WTC11 (cell line): ENCODE data around the gene TEX36. TPM values are rescaled to one million over a fixed set of nuclear protein-coding genes. Genes with fewer than 3 reads are reported as not detected.

Experiments
- CBFB ChIP-seq: sonication (generic); formaldehyde crosslinking; IDR thresholded peaks from 2 replicates; pipeline ENCODE4 v1.8.1; 2022; ENCODE audit warnings: mild to moderate bottlenecking, low read depth, missing genetic modification reagents
- E2F5 ChIP-seq: sonication (generic); formaldehyde crosslinking; IDR thresholded peaks from 2 replicates; pipeline ENCODE4 v1.8.1; 2022; ENCODE audit warnings: mild to moderate bottlenecking, moderate library complexity, missing genetic modification reagents
- ETV6 ChIP-seq: sonication (generic); formaldehyde crosslinking; IDR thresholded peaks from 2 replicates; pipeline ENCODE4 v1.8.1; 2022; ENCODE audit warnings: mild to moderate bottlenecking, missing genetic modification reagents
- FOXJ3 ChIP-seq: sonication (generic); formaldehyde crosslinking; IDR thresholded peaks from 2 replicates; pipeline ENCODE4 v1.9.0; 2021; ENCODE audit warnings: missing genetic modification reagents, mild to moderate bottlenecking, borderline replicate concordance
- FOXK1 ChIP-seq: sonication (generic); formaldehyde crosslinking; IDR thresholded peaks from 2 replicates; pipeline ENCODE4 v1.8.0; 2022; ENCODE audit warnings: mild to moderate bottlenecking, moderate library complexity, missing genetic modification reagents
- GABPB1 ChIP-seq: sonication (generic); formaldehyde crosslinking; IDR thresholded peaks from 2 replicates; pipeline ENCODE4 v1.8.1; 2023; ENCODE audit warnings: mild to moderate bottlenecking, missing genetic modification reagents
- KAT7 ChIP-seq: sonication (generic); formaldehyde crosslinking; IDR thresholded peaks from 2 replicates; pipeline ENCODE4 v1.8.1; 2023; ENCODE audit warnings: missing genetic modification reagents, mild to moderate bottlenecking, borderline replicate concordance
- NR2C2 ChIP-seq: sonication (generic); formaldehyde crosslinking; IDR thresholded peaks from 2 replicates; pipeline ENCODE4 v1.8.0; 2022; ENCODE audit warnings: mild to moderate bottlenecking, missing genetic modification reagents
- NR3C1 ChIP-seq: sonication (generic); formaldehyde crosslinking; conservative IDR thresholded peaks from 2 replicates; pipeline ENCODE4 v1.8.1; 2023; ENCODE audit warnings: low read depth, mild to moderate bottlenecking, missing genetic modification reagents
- OVOL2 ChIP-seq: fragments of 250-450 bp; sonication (Bioruptor Pico); IDR thresholded peaks from 2 replicates; pipeline ENCODE4 v1.9.0; 2021; ENCODE audit warnings: mild to moderate bottlenecking, borderline replicate concordance
- PRDM15 ChIP-seq: sonication (generic); formaldehyde crosslinking; IDR thresholded peaks from 2 replicates; pipeline ENCODE4 v1.8.0; 2022; ENCODE audit warnings: missing genetic modification reagents
- SMAD4 ChIP-seq: sonication (generic); formaldehyde crosslinking; IDR thresholded peaks from 2 replicates; pipeline ENCODE4 v1.8.0; 2022; ENCODE audit warnings: mild to moderate bottlenecking, missing genetic modification reagents
- STAT6 ChIP-seq: sonication (generic); formaldehyde crosslinking; conservative IDR thresholded peaks from 2 replicates; pipeline ENCODE4 v1.8.1; 2023; ENCODE audit warnings: mild to moderate bottlenecking, low read depth, missing genetic modification reagents, moderate library complexity
- TCF7 ChIP-seq: sonication (generic); formaldehyde crosslinking; IDR thresholded peaks from 2 replicates; pipeline ENCODE4 v1.8.0; 2022; ENCODE audit warnings: mild to moderate bottlenecking, low read depth, missing genetic modification reagents, moderate library complexity
- ZBTB21 ChIP-seq: sonication (generic); formaldehyde crosslinking; IDR thresholded peaks from 2 replicates; pipeline ENCODE4 v1.8.1; 2023; ENCODE audit warnings: mild to moderate bottlenecking, missing genetic modification reagents, borderline replicate concordance
- ZNF121 ChIP-seq: sonication (generic); formaldehyde crosslinking; IDR thresholded peaks from 2 replicates; pipeline ENCODE4 v1.8.0; 2023; ENCODE audit warnings: missing genetic modification reagents
- ZNF138 ChIP-seq: sonication (generic); formaldehyde crosslinking; conservative IDR thresholded peaks from 2 replicates; pipeline ENCODE4 v1.8.1; 2022; ENCODE audit warnings: mild to moderate bottlenecking, moderate library complexity, missing genetic modification reagents
- ZNF219 ChIP-seq: sonication (generic); formaldehyde crosslinking; IDR thresholded peaks from 2 replicates; pipeline ENCODE4 v1.8.0; 2023; ENCODE audit warnings: missing genetic modification reagents, mild to moderate bottlenecking, borderline replicate concordance
- ZNF317 ChIP-seq: sonication (generic); formaldehyde crosslinking; IDR thresholded peaks from 2 replicates; pipeline ENCODE4 v1.8.1; 2023; ENCODE audit warnings: low read depth, mild to moderate bottlenecking, moderate library complexity, missing genetic modification reagents, borderline replicate concordance
- ZNF423 ChIP-seq: fragments of 250-450 bp; sonication (Bioruptor Pico); IDR thresholded peaks from 2 replicates; pipeline ENCODE4 v2.1.2; 2022; ENCODE audit warnings: mild to moderate bottlenecking, moderate library complexity
- ZSCAN18 ChIP-seq: fragments of 250-450 bp; sonication (Bioruptor Pico); IDR thresholded peaks from 2 replicates; pipeline ENCODE4 v2.1.2; 2022; ENCODE audit warnings: mild to moderate bottlenecking, moderate library complexity
- total RNA-seq: library from RNA; stranded (reverse); gene quantifications from 3 replicates; pipeline ENCODE4 v1.2.3, GENCODE V29; 2021
- TF ChIP-seq, protein P1 (sequence below): sonication (generic); formaldehyde crosslinking; IDR thresholded peaks from 2 replicates; pipeline ENCODE4 v1.8.0; 2022; ENCODE audit warnings: mild to moderate bottlenecking, missing genetic modification reagents
- TF ChIP-seq, protein P2 (sequence below): sonication (generic); formaldehyde crosslinking; IDR thresholded peaks from 2 replicates; pipeline ENCODE4 v1.8.1; 2022; ENCODE audit warnings: low read depth, mild to moderate bottlenecking, moderate library complexity, missing genetic modification reagents, borderline replicate concordance
- TF ChIP-seq, protein P3 (sequence below): sonication (generic); formaldehyde crosslinking; IDR thresholded peaks from 2 replicates; pipeline ENCODE4 v1.8.0; 2023; ENCODE audit warnings: missing genetic modification reagents
- TF ChIP-seq, protein P4 (sequence below): fragments of 250-450 bp; sonication (Bioruptor Pico); IDR thresholded peaks from 2 replicates; pipeline ENCODE4 v1.8.0; 2021; ENCODE audit warnings: mild to moderate bottlenecking

The TEX36 gene
- total RNA-seq, 1 experiment from 2014 or later, result not detected

DNA sequence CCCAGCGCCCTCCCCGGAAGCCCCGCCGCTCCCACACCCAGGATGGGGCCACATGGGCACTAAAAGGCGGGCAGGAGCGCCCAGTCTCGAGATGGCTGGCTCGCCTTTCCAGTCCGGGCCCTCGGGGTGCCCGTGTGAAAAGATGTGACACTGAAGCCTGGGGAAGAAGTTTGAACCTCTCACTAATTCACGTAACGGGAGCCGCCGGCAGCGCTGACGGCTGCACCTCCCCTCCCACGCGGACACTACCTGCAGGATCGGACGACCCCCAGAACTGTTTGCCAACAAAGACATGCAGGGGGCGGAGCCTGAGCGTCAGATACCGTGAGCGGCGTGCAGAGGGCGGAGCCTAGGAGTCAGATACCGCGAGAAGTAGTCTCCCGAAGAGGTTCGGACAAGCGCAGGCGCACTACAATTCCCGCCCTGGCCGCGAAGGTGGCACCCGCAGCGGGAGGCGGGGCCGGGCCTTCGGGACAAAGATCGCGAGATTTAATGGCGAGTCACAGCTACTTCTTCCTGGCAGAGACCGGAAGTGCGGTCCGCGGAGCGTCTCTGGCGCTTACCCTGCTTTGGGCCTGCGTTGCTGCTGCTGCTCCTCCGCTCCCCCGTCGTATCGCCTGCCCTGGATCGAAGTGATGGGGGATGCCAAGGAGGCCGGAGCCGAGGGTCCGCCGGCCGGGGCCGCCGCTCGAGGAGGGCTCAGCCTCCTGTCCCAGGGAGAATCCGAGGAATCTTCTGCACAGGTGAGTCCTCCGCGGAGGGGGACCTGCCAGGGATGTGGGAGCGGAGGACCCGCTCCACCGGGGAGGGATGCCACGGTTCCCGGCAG is 36.4 kb upstream of the TEX36 start, which contains the start of gene EDRF1 (continued):
- TF ChIP-seq ZNF423 (no peak), ZSCAN18 (CRISPR knock-in tag) (no peak), FOXJ3 (CRISPR knock-in tag) (no peak), ZNF121 (CRISPR knock-in tag) (no peak), ZBTB21 (CRISPR knock-in tag) (0 out of 2 replicates have a peak, but pooled peaks have one; percentile 13), ZNF138 (no peak), PRDM15 (CRISPR knock-in tag) (0 out of 2 replicates have a peak, but pooled peaks have one; percentile 36), OVOL2 (CRISPR knock-in tag) (no peak), KAT7 (CRISPR knock-in tag) (peak; percentile 61; the same call in 1 of the 2 replicates), E2F5 (CRISPR knock-in tag) (peak; percentile 96), CBFB (CRISPR knock-in tag) (no peak), SMAD4 (peak; percentile 69), ZNF317 (CRISPR knock-in tag) (0 out of 2 replicates have a peak, but pooled peaks have one; percentile 19), NR3C1 (CRISPR knock-in tag) (no peak), STAT6 (no peak), NR2C2 (no peak), ETV6 (CRISPR knock-in tag) (peak; percentile 47; the same call in 1 of the 2 replicates), GABPB1 (CRISPR knock-in tag) (no peak; the same call in 1 of the 2 replicates), ZNF219 (CRISPR knock-in tag) (no peak), FOXK1 (CRISPR knock-in tag) (peak; percentile 86), TCF7 (0 out of 2 replicates have a peak, but pooled peaks have one; percentile 21)
- TF ChIP-seq, protein P1, sequence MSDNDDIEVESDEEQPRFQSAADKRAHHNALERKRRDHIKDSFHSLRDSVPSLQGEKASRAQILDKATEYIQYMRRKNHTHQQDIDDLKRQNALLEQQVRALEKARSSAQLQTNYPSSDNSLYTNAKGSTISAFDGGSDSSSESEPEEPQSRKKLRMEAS, result peak; percentile 96
- TF ChIP-seq, protein P2, sequence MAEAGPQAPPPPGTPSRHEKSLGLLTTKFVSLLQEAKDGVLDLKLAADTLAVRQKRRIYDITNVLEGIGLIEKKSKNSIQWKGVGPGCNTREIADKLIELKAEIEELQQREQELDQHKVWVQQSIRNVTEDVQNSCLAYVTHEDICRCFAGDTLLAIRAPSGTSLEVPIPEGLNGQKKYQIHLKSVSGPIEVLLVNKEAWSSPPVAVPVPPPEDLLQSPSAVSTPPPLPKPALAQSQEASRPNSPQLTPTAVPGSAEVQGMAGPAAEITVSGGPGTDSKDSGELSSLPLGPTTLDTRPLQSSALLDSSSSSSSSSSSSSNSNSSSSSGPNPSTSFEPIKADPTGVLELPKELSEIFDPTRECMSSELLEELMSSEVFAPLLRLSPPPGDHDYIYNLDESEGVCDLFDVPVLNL, result no peak
- TF ChIP-seq, protein P3, sequence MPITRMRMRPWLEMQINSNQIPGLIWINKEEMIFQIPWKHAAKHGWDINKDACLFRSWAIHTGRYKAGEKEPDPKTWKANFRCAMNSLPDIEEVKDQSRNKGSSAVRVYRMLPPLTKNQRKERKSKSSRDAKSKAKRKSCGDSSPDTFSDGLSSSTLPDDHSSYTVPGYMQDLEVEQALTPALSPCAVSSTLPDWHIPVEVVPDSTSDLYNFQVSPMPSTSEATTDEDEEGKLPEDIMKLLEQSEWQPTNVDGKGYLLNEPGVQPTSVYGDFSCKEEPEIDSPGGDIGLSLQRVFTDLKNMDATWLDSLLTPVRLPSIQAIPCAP (CRISPR knock-in tag), result peak; percentile 5; the same call in 1 of the 2 replicates
- TF ChIP-seq, protein P4, sequence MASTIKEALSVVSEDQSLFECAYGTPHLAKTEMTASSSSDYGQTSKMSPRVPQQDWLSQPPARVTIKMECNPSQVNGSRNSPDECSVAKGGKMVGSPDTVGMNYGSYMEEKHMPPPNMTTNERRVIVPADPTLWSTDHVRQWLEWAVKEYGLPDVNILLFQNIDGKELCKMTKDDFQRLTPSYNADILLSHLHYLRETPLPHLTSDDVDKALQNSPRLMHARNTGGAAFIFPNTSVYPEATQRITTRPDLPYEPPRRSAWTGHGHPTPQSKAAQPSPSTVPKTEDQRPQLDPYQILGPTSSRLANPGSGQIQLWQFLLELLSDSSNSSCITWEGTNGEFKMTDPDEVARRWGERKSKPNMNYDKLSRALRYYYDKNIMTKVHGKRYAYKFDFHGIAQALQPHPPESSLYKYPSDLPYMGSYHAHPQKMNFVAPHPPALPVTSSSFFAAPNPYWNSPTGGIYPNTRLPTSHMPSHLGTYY (CRISPR knock-in tag), result no peak
